GM23248 (cell line): ENCODE results near the gene GGA2. TPM values are rescaled to one million over a fixed set of nuclear protein-coding genes. Genes with fewer than 3 reads are reported as not detected.
"Not testable (repeated sequence)": the region's sequence is repeated elsewhere in the genome, so short reads cannot be mapped to it uniquely, and the experiment has no call there.

Experiments
- DNase-seq: peaks from one replicate; pipeline ENCODE4 v3.0.0-alpha.2; 2015
- H2AFZ ChIP-seq: fragments of 200-600 bp; sonication (generic); 2 replicates; pipeline ENCODE4 v1.6.1; 2016; ENCODE audit warnings: antibody characterized with exemption
- H3F3A ChIP-seq: fragments of 200-600 bp; sonication (generic); 2 replicates; pipeline ENCODE4 v1.6.1; 2016; ENCODE audit warnings: mild to moderate bottlenecking, antibody characterized with exemption, mixed run types; ENCODE audit not compliant: insufficient read depth
- H3K27ac ChIP-seq: fragments of 200-600 bp; sonication (generic); 2 replicates; pipeline ENCODE4 v1.5.1; 2016; ENCODE audit warnings: mild to moderate bottlenecking
- H3K27me3 ChIP-seq: fragments of 200-600 bp; sonication (generic); replicated peaks from 2 replicates; pipeline ENCODE4 v1.6.1; 2016; ENCODE audit warnings: mild to moderate bottlenecking; ENCODE audit not compliant: insufficient read depth
- H3K36me3 ChIP-seq: fragments of 200-600 bp; sonication (generic); 2 replicates; pipeline ENCODE4 v1.6.1; 2016; ENCODE audit warnings: low read depth, mild to moderate bottlenecking
- H3K4me1 ChIP-seq: fragments of 200-600 bp; sonication (generic); 2 replicates; pipeline ENCODE4 v1.6.1; 2016; ENCODE audit warnings: mild to moderate bottlenecking; ENCODE audit not compliant: insufficient read depth
- H3K4me2 ChIP-seq: fragments of 200-600 bp; sonication (generic); one replicate; pipeline ENCODE4 v1.6.1; 2016; ENCODE audit warnings: mild to moderate bottlenecking; ENCODE audit not compliant: unreplicated experiment
- H3K4me3 ChIP-seq: fragments of 200-600 bp; sonication (generic); 2 replicates; pipeline ENCODE4 v1.5.1; 2016; ENCODE audit warnings: mild to moderate bottlenecking
- H3K79me2 ChIP-seq: fragments of 200-600 bp; sonication (generic); 2 replicates; pipeline ENCODE4 v1.6.1; 2016; ENCODE audit warnings: mild to moderate bottlenecking; ENCODE audit not compliant: insufficient read depth
- H3K9ac ChIP-seq: fragments of 200-600 bp; sonication (generic); 2 replicates; pipeline ENCODE4 v1.6.1; 2016; ENCODE audit warnings: mild to moderate bottlenecking
- H3K9me2 ChIP-seq: fragments of 200-600 bp; sonication (generic); 2 replicates; pipeline ENCODE4 v1.6.1; 2016; ENCODE audit warnings: mixed run types, mild to moderate bottlenecking, moderate library complexity; ENCODE audit not compliant: insufficient read depth
- H3K9me3 ChIP-seq: fragments of 200-600 bp; sonication (generic); one replicate; pipeline ENCODE4 v1.6.1; 2017; ENCODE audit warnings: low read depth
- H4K20me1 ChIP-seq: fragments of 200-600 bp; sonication (generic); 2 replicates; pipeline ENCODE4 v1.6.0; 2016; ENCODE audit not compliant: insufficient read depth
- EZH2 ChIP-seq: fragments of 200-600 bp; sonication (generic); IDR thresholded peaks from 2 replicates; pipeline ENCODE4 v1.6.1; 2018; ENCODE audit warnings: antibody characterized with exemption, mild to moderate bottlenecking; ENCODE audit not compliant: insufficient read depth, poor library complexity, severe bottlenecking
- EZH2phosphoT487 ChIP-seq: fragments of 200-600 bp; sonication (generic); IDR thresholded peaks from 2 replicates; pipeline ENCODE4 v1.6.1; 2018; ENCODE audit warnings: antibody characterized with exemption, moderate library complexity, mild to moderate bottlenecking, low read depth; ENCODE audit not compliant: insufficient read depth
- WGBS, 2 experiments: methylation state at CpG; one replicate each; pipeline ENCODE4 v1.1.6; 2015 to 2017; ENCODE audit warnings: low lambda C conversion rate in 2 of 2, low coverage in 1 of 2; ENCODE audit errors: missing lambda C conversion rate in 2 of 2; 5-methylcytosine and 5-hydroxymethylcytosine counted together
- in situ Hi-C: fragments of 300-500 bp; cut with MboI; formaldehyde crosslinking; loops from 2 replicates; pipeline ENCODE4 v1.15.0; 2020
- polyA plus RNA-seq: library from polyadenylated mRNA; unstranded; fragments of >200 nt; fragmentation: Nextera tagmentation; extraction: Ambion mirVana; gene quantifications from 2 replicates; pipeline ENCODE4 v1.2.1, GENCODE V29; 2016
- total RNA-seq: library from RNA; depleted of rRNA; stranded (reverse); fragments of >200 nt; shearing (Covaris generic); gene quantifications from 2 replicates; pipeline ENCODE4 v1.2.3, GENCODE V29; 2014

Gene GGA2
- total and polyA plus RNA-seq, 2 experiments from 2014 or later, result 9.6 to 17.7 TPM

DNA sequence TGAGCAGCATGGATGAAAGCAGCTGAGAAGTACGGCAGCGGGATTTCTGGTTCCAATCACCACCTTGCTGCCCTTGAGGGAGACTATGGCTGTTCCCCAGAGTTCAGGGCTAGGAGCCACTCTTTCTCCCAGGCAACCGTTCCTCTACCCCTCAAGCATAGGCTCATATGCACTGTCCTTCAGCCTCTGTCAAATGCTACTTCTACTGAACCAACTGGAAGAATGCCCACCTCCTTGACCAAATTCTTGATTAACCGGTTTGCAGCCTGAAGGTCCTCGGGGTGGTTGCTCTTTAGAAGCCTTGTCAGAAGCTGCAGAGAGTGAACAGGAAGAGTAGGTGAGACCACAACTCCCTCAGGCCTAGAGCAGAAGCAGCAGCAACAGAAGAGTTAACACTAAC lies 23.8 kb downstream of the GGA2 start:
- Histone ChIP-seq H3K9ac (no peak overlapping the region), H3K9me3 (no peaks in the 10 kb centered on the region), H3K27ac (no peak overlapping the region), H2AFZ (no peak overlapping the region), H3K36me3 (peaks cover 13% of the 10 kb centered on the region; the same call in 1 of the 2 replicates), H3K4me2 (no peak overlapping the region), H3K4me3 (no peak overlapping the region), H3K27me3 (no peaks in the 10 kb centered on the region), H4K20me1 (no peaks in the 10 kb centered on the region), H3F3A (no peaks in the 10 kb centered on the region), H3K9me2 (no peaks in the 10 kb centered on the region), H3K4me1 (no peaks in the 10 kb centered on the region), H3K79me2 (no peaks in the 10 kb centered on the region)
- WGBS, 2 experiments, result 92 to 94% methylated on average over 5 of the region's 5 CpGs
- DNase-seq, result no peak
- TF ChIP-seq EZH2phosphoT487, result no peak
- no peak for TF ChIP-seq EZH2
- in situ Hi-C loops, result no loop called here

DNA sequence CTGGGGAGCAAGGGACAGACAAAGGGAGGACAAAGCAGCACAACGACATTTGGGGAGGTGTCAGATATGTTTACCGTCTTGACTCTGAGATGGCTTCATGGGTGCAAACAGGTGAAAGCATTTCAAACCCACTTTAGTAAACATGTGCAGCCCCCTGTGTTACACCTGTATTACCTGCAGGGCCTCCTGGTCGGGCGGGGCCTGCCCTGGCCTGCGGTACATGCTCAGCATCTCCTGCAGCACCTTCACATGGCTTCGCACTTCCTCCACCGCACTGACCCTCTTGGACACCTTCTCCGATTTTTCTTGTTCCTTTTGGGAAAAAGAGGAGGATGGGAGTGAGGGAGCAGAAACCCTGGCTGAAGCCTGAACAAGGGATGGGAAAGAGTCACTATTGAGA lies 24.5 kb downstream of the GGA2 start:
- peaks cover 13% of the 10 kb centered on the region; the same call in 1 of the 2 replicates for H3K36me3 ChIP-seq
- H2AFZ ChIP-seq, result no peak overlapping the region
- TF ChIP-seq EZH2phosphoT487, result no peak
- TF ChIP-seq EZH2, result no peak
- H3K4me2 ChIP-seq, result no peak overlapping the region
- in situ Hi-C loops, result no loop called here
- no peaks in the 10 kb centered on the region for H3K4me1 ChIP-seq
- whole genome bisulfite sequencing, 2 experiments, result 92 to 93% methylated on average over 8 of the region's 8 CpGs
- no peak for DNase-seq
- H3K9me3 ChIP-seq, result no peaks in the 10 kb centered on the region
- H3K9ac ChIP-seq, result no peak overlapping the region
- H4K20me1 ChIP-seq, result no peaks in the 10 kb centered on the region
- H3F3A ChIP-seq, result no peaks in the 10 kb centered on the region
- H3K4me3 ChIP-seq, result no peak overlapping the region
- no peaks in the 10 kb centered on the region for H3K9me2 ChIP-seq
- H3K27me3 ChIP-seq, result no peaks in the 10 kb centered on the region
- H3K27ac ChIP-seq, result no peak overlapping the region
- no peaks in the 10 kb centered on the region for H3K79me2 ChIP-seq

DNA sequence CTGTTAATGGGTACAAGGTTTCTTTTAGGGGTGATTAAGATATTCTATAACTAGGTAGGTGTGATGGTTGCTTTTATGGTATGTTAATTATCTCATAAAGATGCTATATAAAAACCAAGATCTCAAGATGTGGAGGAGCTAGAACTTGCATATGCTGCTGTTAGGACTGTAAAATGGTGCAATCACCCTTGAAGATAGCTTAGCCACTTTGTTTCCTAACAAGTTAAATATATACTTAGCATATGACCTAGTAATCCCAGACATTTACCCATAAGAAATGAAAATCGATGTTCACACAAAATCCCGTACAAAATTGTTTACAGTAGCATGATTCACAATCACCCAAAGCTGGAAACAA lies 25.1 kb downstream of the GGA2 start:
- in situ Hi-C loops, result no loop called here
- no peak for DNase-seq
- 92 to 100% methylated on average over 2 of the region's 2 CpGs for WGBS, 2 experiments
- H3K9me3 ChIP-seq, result no peaks in the 10 kb centered on the region
- H3K27ac ChIP-seq, result no peak overlapping the region
- no peaks in the 10 kb centered on the region for H3K27me3 ChIP-seq
- H3K9ac ChIP-seq, result no peak overlapping the region
- peaks cover 10% of the 10 kb centered on the region; the same call in 1 of the 2 replicates for H3K36me3 ChIP-seq
- no peaks in the 10 kb centered on the region for H3K79me2 ChIP-seq
- no peak overlapping the region for H3K4me2 ChIP-seq
- no peaks in the 10 kb centered on the region for H3K9me2 ChIP-seq
- H3K4me3 ChIP-seq, result no peak overlapping the region
- TF ChIP-seq EZH2 (no peak), EZH2phosphoT487 (no peak)
- no peaks in the 10 kb centered on the region for H3F3A ChIP-seq
- no peaks in the 10 kb centered on the region for H3K4me1 ChIP-seq
- no peak overlapping the region for H2AFZ ChIP-seq
- no peaks in the 10 kb centered on the region for H4K20me1 ChIP-seq

DNA sequence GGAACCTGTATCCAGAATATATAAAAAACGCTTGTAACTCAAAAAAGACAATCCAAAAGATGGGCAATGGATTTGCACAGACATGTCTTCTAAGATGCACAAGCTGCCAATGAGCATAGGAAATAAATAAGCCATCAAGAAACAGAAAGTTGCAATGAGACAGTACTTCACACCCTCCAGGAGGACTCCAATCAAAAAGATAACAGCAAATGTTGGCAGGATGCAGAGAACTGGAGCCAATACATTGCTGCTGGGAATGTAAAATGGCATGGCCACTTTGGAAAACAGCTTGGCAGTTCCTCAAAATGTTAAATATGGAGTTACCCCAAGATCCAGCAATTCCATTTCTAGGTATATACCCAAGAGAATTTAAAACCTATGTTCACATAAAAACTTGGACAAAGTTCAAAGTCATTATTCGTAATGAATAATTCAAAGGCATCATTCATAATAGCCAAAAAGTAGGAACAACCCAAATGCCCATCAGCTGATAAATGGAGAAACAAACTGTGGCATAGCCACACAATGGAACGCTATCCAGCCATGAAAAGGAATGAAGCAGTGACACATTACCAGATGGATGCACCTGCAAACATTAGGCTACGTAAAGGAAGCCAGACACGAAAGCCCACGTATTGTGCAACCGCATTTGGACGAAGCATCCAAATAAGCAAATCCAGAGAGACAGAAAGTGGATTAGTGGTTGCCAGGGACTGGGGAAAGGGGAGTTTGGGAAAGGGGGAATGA lies 25.6 kb downstream of the GGA2 start:
- no peaks in the 10 kb centered on the region for H3K79me2 ChIP-seq
- H3K4me1 ChIP-seq, result no peaks in the 10 kb centered on the region
- H3K27me3 ChIP-seq, result no peaks in the 10 kb centered on the region
- DNase-seq, result no peak
- H3K4me3 ChIP-seq, result no peak overlapping the region
- WGBS, 2 experiments, result 86 to 88% methylated on average over 8 of the region's 8 CpGs
- no peaks in the 10 kb centered on the region for H3K9me2 ChIP-seq
- H2AFZ ChIP-seq, result no peak overlapping the region
- H3K4me2 ChIP-seq, result no peak overlapping the region
- H3F3A ChIP-seq, result no peaks in the 10 kb centered on the region
- no peak overlapping the region for H3K9ac ChIP-seq
- TF ChIP-seq EZH2 (no peak), EZH2phosphoT487 (no peak)
- H4K20me1 ChIP-seq, result no peaks in the 10 kb centered on the region
- in situ Hi-C loops, result no loop called here
- H3K9me3 ChIP-seq, result no peaks in the 10 kb centered on the region
- peaks cover 10% of the 10 kb centered on the region; the same call in 1 of the 2 replicates for H3K36me3 ChIP-seq
- no peak overlapping the region for H3K27ac ChIP-seq

DNA sequence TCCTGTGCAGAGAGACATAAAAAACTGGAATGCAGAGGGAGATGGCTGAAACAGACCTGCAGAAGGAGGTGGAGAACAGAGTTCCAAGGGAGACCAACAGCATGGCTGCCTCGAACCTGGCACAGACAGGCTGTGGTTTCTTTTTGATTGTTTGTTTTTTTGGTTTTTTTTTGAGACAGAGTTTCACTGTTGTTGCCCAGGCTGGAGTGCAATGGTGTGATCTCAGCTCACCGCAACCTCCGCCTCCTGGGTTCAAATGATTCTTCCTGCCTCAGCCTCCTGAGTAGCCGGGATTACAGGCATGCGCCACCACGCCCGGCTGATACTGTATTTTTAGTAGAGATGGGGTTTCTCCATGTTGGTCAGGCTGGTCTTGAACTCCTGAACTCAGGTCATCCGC lies 26.8 kb downstream of the GGA2 start:
- H3K4me1 ChIP-seq, H4K20me1 ChIP-seq, H3K9me2 ChIP-seq, H3K9me3 ChIP-seq, H3K36me3 ChIP-seq, H3K79me2 ChIP-seq, H2AFZ ChIP-seq, DNase-seq, H3K9ac ChIP-seq, H3K4me3 ChIP-seq, H3F3A ChIP-seq, H3K4me2 ChIP-seq, H3K27me3 ChIP-seq, H3K27ac ChIP-seq, in situ Hi-C loops: not testable (repeated sequence)
- whole genome bisulfite sequencing, 2 experiments, result 95 to 98% methylated on average over 7 to 8 of the region's 8 CpGs
